Esophagus muscularis mucosa (tissue), 4 donors: Measurements from ENCODE around the gene USP48. TPM values are rescaled to one million over a fixed set of nuclear protein-coding genes. Genes with fewer than 3 reads are reported as not detected.

Source experiments
- DNase-seq: peaks from one replicate; pipeline ENCODE4 v3.0.0-alpha.2; 2017; ENCODE audit errors: extremely low spot score
- H3K27ac ChIP-seq, 4 donors: fragments of 200-600 bp; sonication (generic); replicated peaks in 1 of 4; 1 replicate in 3 of 4; 2 replicates in 1 of 4; pipeline ENCODE4 v1.5.1; 2016 to 2019; ENCODE audit warnings: mild to moderate bottlenecking in 1 of 4
- H3K27me3 ChIP-seq, 4 donors: fragments of 200-600 bp; sonication (generic); one replicate each; pipeline versions ENCODE4 v1.5.1 to v1.6.0; 2016 to 2019
- H3K36me3 ChIP-seq, 4 donors: fragments of 200-600 bp; sonication (generic); one replicate each; pipeline ENCODE4 v1.5.1; 2016 to 2019
- H3K4me1 ChIP-seq, 4 donors: fragments of 200-600 bp; sonication (generic); one replicate each; pipeline ENCODE4 v1.5.1; 2016 to 2019
- H3K4me3 ChIP-seq, 4 donors: fragments of 200-600 bp; sonication (generic); 1 replicate in 2 of 4; 2 replicates in 2 of 4; pipeline ENCODE4 v1.5.1; 2016 to 2019; ENCODE audit warnings: mild to moderate bottlenecking in 4 of 4, moderate library complexity in 1 of 4
- H3K9me3 ChIP-seq, 4 donors: fragments of 200-600 bp; sonication (generic); 1 replicate in 3 of 4; 2 replicates in 1 of 4; pipeline ENCODE4 v1.5.1; 2016 to 2019
- CTCF ChIP-seq, 3 experiments: fragments of 200-600 bp in 2 of 3; fragments of 450-650 bp in 1 of 3; sonication (generic) in 2 of 3; IDR thresholded peaks; one replicate each; pipeline ENCODE4 v1.5.1; 2017 to 2019; ENCODE audit warnings: antibody characterized with exemption in 3 of 3, mild to moderate bottlenecking in 2 of 3, moderate library complexity in 1 of 3
- EP300 ChIP-seq: sonication (generic); formaldehyde crosslinking; IDR thresholded peaks from one replicate; pipeline ENCODE4 v1.6.1; 2017; ENCODE audit warnings: antibody characterized with exemption
- POLR2A ChIP-seq: fragments of 450-650 bp; IDR thresholded peaks from one replicate; pipeline ENCODE4 v1.6.1; 2017; ENCODE audit warnings: antibody characterized with exemption, moderate library complexity, mild to moderate bottlenecking, low read depth
- POLR2AphosphoS5 ChIP-seq, 2 donors: sonication (generic); formaldehyde crosslinking; IDR thresholded peaks; one replicate each; pipeline ENCODE4 v1.6.1; 2017; ENCODE audit warnings: antibody characterized with exemption in 2 of 2
- WGBS: methylation state at CpG from one replicate; pipeline ENCODE4 v1.1.5; 2018; 5-methylcytosine and 5-hydroxymethylcytosine counted together
- intact Hi-C: fragments of 100-400 bp; cut with DNase I; formaldehyde crosslinking; loops from one replicate; pipeline ENCODE4 v1.15.1; 2023
- total RNA-seq, 4 donors: library from RNA; depleted of rRNA; stranded (reverse); fragments of >200 nt; gene quantifications; one replicate each; pipeline versions ENCODE4 v1.1.0 to v1.2.1, GENCODE V29; 2016

USP48 gene
- total RNA-seq, 4 donors from 2014 or later = 29.3 to 46.5 (median 37.7) TPM

- Histone ChIP-seq H3K4me1 (peaks cover 9 to 24% (median 20%) of the 10 kb centered on the region in 4 donors), H3K27ac (no peak overlapping the region), H3K36me3 (no peaks in the 10 kb centered on the region), H3K4me3 (no peak overlapping the region), H3K27me3 (peaks cover 0 to 38% (median 5%) of the 10 kb centered on the region in 4 donors), H3K9me3 (no peaks in the 10 kb centered on the region)
- WGBS = 77% methylated on average over 6 of the region's 6 CpGs
- no peak for TF ChIP-seq CTCF (IDR thresholded peaks at IDR 0.05)
- no peak for TF ChIP-seq EP300
- no peak for TF ChIP-seq POLR2A
- no peak for TF ChIP-seq POLR2AphosphoS5 (IDR thresholded peaks at IDR 0.05)
- intact Hi-C loops = no loop called here
- DNase-seq = no peak
Measured at GRCh38 chr1:21654209-21654608, 128.7 kb downstream of the USP48 start.

GRCh38 chr1:21653744-21654100, 129.2 kb downstream of the USP48 start:
- intact Hi-C loops = no loop called here
- Histone ChIP-seq H3K27ac (no peak overlapping the region), H3K27me3 (peaks cover 0 to 40% (median 5%) of the 10 kb centered on the region in 4 donors), H3K4me1 (peaks cover 9 to 19% (median 18%) of the 10 kb centered on the region in 4 donors), H3K36me3 (no peaks in the 10 kb centered on the region), H3K9me3 (no peaks in the 10 kb centered on the region), H3K4me3 (no peak overlapping the region)
- TF ChIP-seq POLR2AphosphoS5 (IDR thresholded peaks at IDR 0.05) (no peak), CTCF (IDR thresholded peaks at IDR 0.05) (no peak), EP300 (no peak), POLR2A (no peak)
- no peak for DNase-seq
- 100% methylated on average over 1 of the region's 6 CpGs for WGBS

- no peaks in the 10 kb centered on the region for H3K36me3 ChIP-seq
- intact Hi-C loops = no loop called here
- H3K4me1 ChIP-seq = peaks cover 9 to 19% (median 18%) of the 10 kb centered on the region in 4 donors
- TF ChIP-seq POLR2AphosphoS5 (IDR thresholded peaks at IDR 0.05) (no peak), POLR2A (no peak), EP300 (no peak), CTCF (IDR thresholded peaks at IDR 0.05) (no peak)
- DNase-seq = no peak
- peaks cover 0 to 43% (median 5%) of the 10 kb centered on the region in 4 donors for H3K27me3 ChIP-seq
- WGBS = 73% methylated on average over 10 of the region's 10 CpGs
- H3K4me3 ChIP-seq = no peak overlapping the region
- no peak overlapping the region for H3K27ac ChIP-seq
- H3K9me3 ChIP-seq = no peaks in the 10 kb centered on the region
Measured at GRCh38 chr1:21652937-21653743, 129.8 kb downstream of the USP48 start.

GRCh38 chr1:21652101-21652936, 130.6 kb downstream of the USP48 start:
- H3K4me3 ChIP-seq = peak overlapping the region; percentile 51 to 67 (median 54)
- WGBS = 31% methylated on average over 24 of the region's 39 CpGs
- H3K27me3 ChIP-seq = peaks cover 0 to 52% (median 5%) of the 10 kb centered on the region in 4 donors
- no peaks in the 10 kb centered on the region for H3K9me3 ChIP-seq
- no peaks in the 10 kb centered on the region for H3K36me3 ChIP-seq
- no peak for DNase-seq
- intact Hi-C loops = no loop called here
- no peak overlapping the region for H3K27ac ChIP-seq
- peaks cover 9 to 19% (median 18%) of the 10 kb centered on the region in 4 donors for H3K4me1 ChIP-seq
- no peak for TF ChIP-seq CTCF (IDR thresholded peaks at IDR 0.05)
- TF ChIP-seq EP300 = no peak
- TF ChIP-seq POLR2A = no peak
- no peak for TF ChIP-seq POLR2AphosphoS5 (IDR thresholded peaks at IDR 0.05)
